Measurements from ENCODE around the gene KDM4C.

Gene KDM4C

DNA sequence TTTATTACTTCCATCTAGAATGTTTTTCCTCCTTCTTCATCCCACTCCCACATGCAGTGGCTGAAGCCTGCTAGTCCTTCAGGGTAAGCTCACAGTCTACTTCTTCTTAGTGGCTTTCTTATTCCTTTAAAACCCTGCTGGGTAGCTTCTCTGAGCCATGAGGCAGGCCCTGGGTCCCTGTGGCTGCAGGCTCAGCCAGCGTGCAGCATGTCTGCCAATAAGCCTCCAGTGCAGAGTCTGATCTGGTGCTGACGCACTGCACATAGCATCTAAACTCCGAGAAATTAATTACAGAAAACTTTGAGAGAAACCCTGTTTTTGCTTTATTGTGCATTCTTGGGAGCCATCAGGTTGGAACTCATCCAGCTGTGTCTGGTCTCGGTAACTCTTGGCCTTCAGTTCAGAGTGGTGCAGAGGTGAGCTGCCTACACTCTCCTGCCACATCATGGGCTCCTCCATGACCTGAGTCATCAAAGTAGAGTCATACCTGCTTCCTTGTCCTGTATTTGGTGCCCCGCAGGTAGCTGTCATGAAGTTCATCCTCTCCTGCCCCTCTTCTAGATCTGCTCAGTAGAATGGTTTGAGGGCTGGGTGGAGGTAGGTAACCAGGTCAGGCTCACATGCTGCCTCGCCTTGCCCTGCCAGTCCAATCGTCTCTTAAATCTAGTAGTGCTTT, 339.4 kb downstream of the KDM4C start:
- no peak for TF ChIP-seq POLR2A (IDR thresholded peaks at IDR 0.05; ENCODE audit: low read depth, low read length)
- FAIRE-seq (no peak), DNase-seq (ENCODE audit: insufficient read length, low spot score) (no peak)

DNA sequence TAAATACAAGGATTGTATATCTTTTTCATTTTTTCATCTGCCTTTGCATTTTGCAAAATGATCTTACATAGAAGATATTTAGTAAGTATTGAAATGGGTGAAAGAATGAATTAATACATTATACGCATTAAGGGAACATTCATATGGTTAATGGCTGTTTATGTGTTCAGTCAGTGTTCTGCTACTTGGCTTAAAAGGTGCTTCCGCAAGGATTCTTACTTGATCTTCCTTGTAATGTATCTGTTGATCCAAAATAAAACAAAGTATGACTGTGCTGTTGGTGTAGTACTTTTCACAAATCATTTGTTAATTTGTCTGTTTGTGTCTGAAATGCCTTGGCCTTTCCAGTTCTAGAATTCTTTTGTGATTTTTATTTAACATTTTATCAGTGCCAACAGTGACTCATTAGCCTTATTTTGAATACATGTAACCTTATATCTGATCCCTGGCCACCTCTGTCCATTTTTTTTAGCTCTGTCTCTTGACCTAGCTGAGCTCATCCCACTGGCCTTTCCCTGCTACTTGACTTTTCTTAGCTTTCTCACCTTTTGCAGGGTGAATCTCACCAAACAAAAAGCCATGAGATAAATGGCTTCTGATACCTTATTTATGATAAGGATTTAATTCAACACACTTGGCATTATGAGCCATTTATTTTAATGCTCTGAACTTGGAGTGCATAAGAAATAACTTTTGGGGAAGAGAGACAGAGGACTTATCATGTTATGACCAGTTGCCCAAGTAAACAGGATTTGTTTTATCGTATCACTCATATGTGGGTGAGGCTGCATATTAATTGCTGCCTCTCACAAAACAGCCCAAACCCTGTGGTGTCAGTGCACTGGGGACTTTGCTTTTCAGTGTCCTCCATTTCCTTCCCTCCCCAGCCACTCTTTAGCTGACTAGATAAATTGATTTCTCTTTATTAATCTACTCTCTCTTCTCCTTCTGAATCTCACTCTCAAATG, 340.3 kb downstream of the KDM4C start:
- DNase-seq (ENCODE audit: insufficient read length, low spot score): no peak
- no peak for FAIRE-seq
- TF ChIP-seq POLR2A (IDR thresholded peaks at IDR 0.05; ENCODE audit: low read depth, low read length): no peak

DNA sequence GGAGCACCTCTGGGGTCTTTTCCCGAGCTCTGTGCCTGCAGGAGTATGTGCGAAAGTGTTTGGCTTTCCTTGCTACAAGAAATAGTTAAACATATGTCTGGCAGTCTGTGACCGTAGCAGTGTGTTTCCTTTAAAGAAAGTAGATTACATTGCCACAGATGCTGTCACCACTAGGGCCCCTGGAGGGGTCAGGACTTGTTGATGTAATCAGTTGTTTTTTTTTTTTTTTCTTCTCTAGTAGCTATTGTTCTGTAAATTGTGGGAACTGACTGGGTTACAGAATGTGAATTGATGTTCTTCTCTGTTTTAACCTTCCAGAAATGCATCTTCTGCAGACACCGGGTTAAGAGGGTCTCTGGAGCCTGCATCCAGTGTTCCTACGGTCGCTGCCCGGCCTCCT, 345.6 kb downstream of the KDM4C start:
- DNase-seq (ENCODE audit: insufficient read length, low spot score): no peak
- no peak for FAIRE-seq
- TF ChIP-seq POLR2A (IDR thresholded peaks at IDR 0.05; ENCODE audit: low read depth, low read length): no peak

DNA sequence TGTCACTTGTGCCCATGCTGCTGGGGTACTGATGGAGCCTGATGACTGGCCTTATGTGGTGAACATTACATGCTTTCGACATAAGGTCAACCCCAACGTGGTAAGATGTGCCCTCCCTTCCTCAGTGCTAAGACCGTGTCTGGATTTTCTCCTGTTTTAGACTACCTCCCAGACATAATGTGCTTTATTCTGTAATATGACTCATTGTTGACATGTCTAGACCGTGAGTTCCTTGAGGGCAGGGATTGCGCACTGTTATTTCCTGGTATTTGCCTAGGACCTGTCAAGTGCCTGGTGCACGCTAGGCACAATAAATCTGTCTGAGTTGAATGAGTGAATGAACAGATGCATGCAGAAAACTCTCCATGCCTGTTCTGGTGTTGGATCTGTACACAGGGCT, 346.0 kb downstream of the KDM4C start:
- DNase-seq (ENCODE audit: insufficient read length, low spot score) (no peak), FAIRE-seq (no peak)
- no peak for TF ChIP-seq POLR2A (IDR thresholded peaks at IDR 0.05; ENCODE audit: low read depth, low read length)

DNA sequence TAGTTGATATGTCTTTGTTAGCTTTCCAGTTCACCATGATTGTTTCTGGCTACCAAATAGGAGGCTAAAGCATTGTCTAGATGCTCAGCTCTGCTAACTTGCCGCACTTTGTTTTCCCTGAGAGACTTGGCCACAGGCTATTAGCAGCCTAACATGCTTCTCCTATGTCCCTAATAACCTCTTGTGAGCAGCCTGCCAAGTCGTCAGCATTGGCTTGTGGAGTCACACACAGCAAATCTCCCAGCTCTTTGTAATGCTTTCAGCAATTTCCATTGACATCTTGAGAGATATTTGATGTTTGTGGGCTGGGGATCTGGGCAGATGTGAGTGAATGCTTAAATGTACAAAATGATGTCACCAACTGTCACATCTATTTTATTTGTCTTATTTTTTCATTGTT, 346.9 kb downstream of the KDM4C start:
- no peak for DNase-seq (ENCODE audit: insufficient read length, low spot score)
- TF ChIP-seq POLR2A (IDR thresholded peaks at IDR 0.05; ENCODE audit: low read depth, low read length): no peak
- no peak for FAIRE-seq

DNA sequence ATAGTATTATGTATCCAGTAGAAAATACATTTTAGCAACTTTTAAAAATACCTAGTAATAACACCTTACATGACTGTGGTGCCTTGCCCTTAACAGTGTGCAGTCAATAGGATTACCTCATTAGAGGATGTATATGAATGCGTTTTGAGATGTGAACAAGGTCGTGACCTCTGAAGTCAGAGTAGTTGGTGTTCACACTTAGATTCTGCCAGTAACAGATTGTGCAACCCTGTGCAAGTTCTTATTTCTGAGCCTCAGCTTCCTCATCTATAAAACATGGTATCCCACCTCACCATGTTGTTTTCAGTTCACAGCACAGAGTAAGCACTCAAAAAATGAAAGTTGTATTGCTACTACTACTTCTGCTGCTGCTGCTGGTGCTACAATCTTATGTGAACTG, 347.3 kb downstream of the KDM4C start:
- DNase-seq (ENCODE audit: insufficient read length, low spot score) (no peak), FAIRE-seq (no peak)
- TF ChIP-seq POLR2A (IDR thresholded peaks at IDR 0.05; ENCODE audit: low read depth, low read length): no peak

DNA sequence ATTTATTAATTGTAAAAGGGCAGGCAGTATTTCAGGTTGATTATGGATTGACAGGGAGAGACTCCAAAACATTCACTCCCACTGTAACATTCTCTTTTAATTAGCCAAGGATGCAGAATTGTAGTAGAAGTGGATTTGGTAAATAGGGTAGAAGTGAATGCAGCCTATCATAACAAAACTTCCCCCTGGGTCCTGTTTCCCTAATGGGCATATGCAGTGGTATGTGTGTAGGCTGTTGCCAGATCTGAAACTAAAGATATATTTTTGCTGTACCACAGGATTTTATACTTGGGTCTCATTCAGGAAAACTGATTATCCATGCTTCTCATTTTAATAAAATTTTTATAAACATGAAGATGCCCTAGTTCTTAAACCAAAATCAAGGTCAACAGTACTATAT, 351.2 kb downstream of the KDM4C start:
- no peak for TF ChIP-seq POLR2A (IDR thresholded peaks at IDR 0.05; ENCODE audit: low read depth, low read length)
- DNase-seq (ENCODE audit: insufficient read length, low spot score) (no peak), FAIRE-seq (no peak)

DNA sequence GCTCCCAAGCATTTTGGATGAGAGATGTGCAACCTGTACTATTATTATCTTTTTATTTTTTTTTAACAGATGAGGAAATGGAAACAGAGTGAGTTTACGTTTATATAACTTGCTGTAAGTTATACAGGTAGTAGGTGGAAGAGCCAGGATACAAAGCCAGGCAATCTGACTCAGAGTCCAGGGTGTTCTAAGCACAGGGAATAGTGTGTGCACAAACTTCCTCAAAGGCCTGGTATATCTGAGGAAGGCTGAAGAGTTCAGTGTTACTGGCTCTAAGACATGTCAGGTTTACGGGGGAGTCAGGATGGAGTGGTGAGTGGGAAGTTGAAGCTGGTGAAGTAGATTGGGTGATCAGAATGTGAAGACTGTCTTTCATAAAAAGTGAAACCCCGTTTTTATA, 353.6 kb downstream of the KDM4C start:
- FAIRE-seq: no peak
- no peak for TF ChIP-seq POLR2A (IDR thresholded peaks at IDR 0.05; ENCODE audit: low read depth, low read length)
- no peak for DNase-seq (ENCODE audit: insufficient read length, low spot score)

DNA sequence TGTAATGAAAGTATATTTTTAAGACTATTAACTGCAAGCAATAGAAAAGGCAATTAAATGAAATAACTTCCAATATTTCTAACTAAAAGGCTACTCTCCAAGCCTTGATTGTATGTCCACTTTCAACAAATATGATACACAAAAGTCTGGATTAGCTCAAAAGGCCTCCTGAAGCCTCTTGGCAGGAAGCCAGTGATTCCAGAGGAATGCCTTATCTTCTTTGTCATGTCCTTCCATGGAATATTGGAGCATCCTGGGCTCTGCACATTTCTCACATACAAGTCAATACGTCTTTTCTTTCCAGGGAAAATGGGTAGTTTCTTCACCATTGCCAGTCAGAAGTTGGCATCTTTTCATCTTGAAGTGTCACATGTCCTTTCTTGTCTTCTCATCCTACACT, 357.8 kb downstream of the KDM4C start:
- no peak for TF ChIP-seq POLR2A (IDR thresholded peaks at IDR 0.05; ENCODE audit: low read depth, low read length)
- no peak for DNase-seq (ENCODE audit: insufficient read length, low spot score)

DNA sequence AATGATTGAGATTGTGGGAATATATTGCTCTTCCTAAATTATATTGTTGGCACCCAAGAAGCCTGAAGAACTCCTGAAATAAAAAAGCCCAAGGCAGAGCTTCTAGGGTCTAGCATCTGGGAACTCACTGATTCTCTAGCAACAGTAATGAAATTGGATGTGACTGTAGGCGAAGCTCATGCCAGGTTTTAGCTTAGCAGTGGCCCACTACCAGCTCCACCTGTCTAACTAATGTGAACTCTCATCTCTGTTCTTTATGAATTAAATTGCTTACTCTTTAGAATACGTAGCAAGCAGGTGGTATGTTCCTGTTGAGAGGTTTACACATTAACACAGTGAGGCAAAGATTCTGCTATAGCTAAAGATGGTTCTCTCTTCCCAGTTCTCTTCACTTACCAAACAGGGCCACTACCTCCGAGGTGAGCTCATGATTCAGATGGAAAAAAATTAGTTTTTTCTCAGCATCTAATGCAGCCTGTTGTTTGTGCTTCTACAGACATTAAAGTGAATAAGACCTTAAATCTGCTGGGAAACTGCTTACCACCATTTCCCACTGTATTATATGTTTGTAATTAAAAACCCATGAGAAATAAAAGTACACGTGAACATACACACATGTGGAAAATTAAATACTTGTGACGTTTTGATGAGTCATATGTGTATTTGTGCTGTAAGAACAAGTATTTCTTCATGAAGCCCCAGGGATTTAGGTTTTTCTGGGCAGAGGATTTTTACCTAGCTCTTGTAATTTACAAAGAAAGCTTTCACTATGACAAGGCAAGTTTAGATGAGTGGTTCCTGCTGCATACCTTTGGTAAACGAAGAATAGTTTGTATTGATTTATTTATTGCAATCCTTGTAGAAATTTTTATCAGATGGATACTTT, 360.1 kb downstream of the KDM4C start:
- DNase-seq (ENCODE audit: insufficient read length, low spot score) (no peak), FAIRE-seq (no peak)
- TF ChIP-seq POLR2A (IDR thresholded peaks at IDR 0.05; ENCODE audit: low read depth, low read length): no peak

More for the DNA sequence above, 357.8 kb downstream of the KDM4C start:
- FAIRE-seq: no peak

DNA sequence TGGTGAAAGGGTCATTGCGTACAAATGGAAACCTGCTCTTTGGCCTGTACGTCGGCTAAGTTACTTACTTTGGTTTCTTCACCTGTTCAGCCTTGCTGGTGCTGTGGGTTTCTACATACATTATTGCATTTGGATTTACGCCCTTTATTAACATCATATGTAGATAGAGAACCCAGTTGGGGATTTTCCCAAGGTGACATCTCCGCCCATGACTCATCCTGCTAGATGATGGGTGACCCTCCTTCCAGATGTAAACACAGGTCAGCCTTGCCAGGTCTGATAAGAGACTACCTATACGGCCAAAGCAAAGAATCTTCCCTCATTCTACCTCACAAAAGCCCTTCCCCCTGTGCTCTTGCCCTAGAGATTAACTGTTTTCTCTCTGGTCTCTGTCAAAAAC, 360.9 kb downstream of the KDM4C start:
- no peak for FAIRE-seq
- no peak for DNase-seq (ENCODE audit: insufficient read length, low spot score)
- TF ChIP-seq POLR2A (IDR thresholded peaks at IDR 0.05; ENCODE audit: low read depth, low read length): no peak

DNA sequence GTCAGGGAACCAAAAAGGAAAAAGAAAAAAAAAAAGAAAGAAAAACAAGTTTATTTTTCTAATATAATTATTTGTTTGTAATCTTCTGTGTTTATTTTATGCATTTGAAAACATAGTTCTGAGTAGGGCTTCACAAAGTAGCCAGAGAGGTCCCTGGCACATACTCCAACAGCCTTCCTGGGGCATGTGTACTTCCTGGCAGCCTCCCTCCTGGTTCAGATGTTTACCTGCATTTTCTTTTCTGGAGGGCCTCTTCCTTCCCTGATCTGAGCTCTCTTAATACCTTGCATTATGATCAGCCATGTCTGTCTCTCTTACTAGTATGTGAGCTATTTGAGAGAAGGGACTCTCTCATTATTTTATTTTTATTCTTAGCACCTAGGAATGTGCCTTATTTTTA, 361.8 kb downstream of the KDM4C start:
- no peak for FAIRE-seq
- no peak for DNase-seq (ENCODE audit: insufficient read length, low spot score)
- no peak for TF ChIP-seq POLR2A (IDR thresholded peaks at IDR 0.05; ENCODE audit: low read depth, low read length)

DNA sequence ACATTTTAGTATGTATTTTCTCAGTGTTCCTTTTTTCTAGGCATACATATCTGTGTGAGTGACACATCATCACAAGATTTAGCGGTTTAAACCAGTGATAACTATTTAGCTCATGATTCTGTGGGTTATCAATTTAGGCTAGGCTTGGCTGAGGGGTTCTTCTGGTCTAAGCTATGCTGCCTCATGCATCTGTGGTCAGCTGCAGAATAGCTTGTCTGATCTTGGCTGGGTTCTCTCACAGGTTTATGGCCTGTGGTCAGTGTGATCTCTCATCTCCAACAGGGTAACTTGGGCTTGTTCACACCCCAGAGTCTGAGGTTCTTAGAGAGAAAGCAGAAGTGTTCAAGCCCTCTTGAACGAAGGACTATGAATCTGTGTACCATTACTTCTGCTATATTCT, 363.3 kb downstream of the KDM4C start:
- DNase-seq (ENCODE audit: insufficient read length, low spot score) (no peak), FAIRE-seq (no peak)
- no peak for TF ChIP-seq POLR2A (IDR thresholded peaks at IDR 0.05; ENCODE audit: low read depth, low read length)

DNA sequence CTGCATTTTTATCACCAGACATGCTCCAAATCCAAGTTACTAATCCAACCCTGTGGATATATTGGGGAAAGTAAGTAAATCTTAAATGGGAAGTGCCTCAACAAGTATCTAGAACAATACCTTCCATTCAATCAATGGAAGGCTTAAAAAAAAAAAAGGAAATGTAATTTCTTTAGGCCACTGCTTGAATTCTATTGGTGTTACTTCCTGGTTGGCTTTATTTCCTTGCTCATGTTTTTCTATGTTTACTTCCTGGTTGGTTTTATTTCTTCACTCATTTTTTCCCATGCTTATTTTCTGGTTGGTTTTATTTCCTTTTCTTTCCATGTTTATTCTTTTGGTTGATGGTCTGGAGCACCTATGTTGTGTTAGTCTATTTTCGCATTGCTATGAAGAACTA, 363.9 kb downstream of the KDM4C start:
- DNase-seq (ENCODE audit: insufficient read length, low spot score) (no peak), FAIRE-seq (no peak)
- TF ChIP-seq POLR2A (IDR thresholded peaks at IDR 0.05; ENCODE audit: low read depth, low read length): no peak
